NOMO-1 treated with DMSO at 0.1 percent for 48 hours (cell line): ENCODE results near the gene PAM.

Experiments
- DNase-seq: peaks from one replicate; lab custom pipeline; 2025; ENCODE audit not compliant: unreplicated experiment; lab: John Stamatoyannopoulos, UW

The PAM gene

DNA sequence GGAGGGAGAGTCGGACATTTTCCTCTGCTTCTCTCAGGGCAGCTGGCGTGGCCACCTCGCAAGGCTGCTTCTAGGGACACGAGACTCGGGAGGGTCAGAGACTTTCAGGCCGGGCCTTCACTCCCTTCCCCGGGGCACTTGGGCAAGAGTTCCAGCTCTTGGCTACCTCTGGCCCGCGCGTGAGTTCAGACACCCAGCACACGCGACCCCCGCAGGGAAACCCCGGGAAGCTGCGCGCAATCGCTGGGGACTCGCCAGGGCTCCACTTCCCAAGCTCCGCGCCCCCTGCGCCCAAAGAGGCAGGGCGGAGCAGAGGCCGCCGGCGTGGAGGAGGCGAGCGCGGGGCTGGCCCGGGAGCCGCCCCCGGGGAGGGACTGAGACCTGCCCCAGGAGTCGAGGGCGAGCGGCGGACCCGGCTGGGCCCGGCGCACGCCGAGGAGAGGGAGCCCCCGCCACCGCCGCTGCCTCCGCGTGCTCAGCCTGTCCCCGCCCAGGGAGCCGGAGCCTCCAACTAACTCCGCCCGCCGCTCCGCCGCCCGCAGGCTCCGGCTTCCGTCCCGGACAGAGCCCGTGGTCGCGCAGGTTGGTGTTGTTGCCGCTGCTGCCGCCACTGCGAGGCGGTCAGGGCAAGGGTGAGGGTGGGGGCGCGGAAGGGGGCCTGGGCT is at the start of gene PAM:
Gene PAM (plus strand): TSS at position 539 of the 665 bp plus-strand sequence. CDS start 110,891 bp downstream, outside the sequence.
- DNase-seq, result peak; percentile 56

GRCh38 chr5:102711525-102712385 is 43.4 kb upstream of the PAM start:
- no peak for DNase-seq

DNA sequence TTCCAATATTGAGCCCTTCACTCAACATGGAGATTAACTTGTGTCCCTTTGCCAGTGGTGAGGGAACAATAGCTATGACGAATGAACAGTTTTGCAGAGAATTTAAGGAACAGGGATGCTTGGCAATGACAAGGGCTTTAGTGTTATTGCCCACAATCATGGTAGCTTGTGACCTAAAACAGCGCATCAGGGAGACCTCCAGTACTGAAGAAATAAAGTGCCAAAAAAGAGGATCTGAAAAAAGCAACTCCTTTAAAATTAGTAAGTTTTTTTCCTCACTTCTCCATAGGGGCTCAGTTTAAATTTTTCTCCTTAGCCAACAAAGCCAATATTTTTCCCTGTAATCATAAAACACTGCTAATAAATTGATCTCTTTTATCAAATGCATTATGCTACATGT is 41.8 kb upstream of the PAM start:
- DNase-seq, result peak; percentile 28

DNA sequence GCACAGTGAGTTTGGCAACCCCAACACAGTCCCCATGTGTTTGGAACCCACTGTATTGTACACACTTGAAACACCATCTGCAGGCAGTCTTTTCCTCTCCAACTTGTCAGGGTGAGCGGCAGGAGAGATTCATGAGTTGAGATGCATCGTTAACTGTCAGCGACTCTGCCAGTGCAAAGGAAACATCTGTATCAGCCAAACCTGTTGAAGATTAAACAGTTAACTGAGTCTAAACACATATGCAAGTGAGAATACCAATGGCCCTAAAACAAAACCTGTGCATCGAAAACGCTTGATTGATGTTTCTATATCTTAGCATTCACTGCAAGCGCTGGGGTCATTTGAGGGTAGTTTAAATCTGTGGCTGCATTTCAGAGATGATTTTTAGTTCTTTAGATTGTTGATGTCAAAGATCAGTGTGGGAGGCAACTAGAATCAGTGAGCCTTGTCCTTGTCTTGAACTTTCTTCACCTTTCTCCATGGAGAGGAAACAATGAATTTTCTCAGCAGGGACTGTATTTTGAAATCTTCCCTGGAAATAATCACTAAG is 41.3 kb upstream of the PAM start:
- peak; percentile 9 for DNase-seq

GRCh38 chr5:102715082-102715807 is 39.9 kb upstream of the PAM start:
- no peak for DNase-seq

DNA sequence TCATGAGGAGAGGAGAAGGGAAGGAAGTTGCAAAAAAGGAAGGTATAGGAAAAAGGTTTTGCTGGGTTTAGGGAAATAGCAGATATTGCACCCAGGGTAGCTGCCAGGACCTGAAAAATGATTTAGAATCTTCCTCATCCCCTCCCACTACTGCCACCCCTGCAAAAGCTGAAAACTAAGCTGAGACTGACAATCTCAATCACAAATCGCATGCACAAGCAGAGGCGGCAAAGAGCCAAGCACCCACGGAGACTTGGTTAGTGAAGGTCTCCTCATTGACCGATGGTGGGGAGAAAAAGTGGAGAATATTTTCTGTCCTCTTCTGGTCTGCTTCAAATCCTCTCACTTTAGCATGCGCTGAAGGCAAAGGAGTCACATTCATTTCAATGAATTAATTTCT is 39.1 kb upstream of the PAM start:
- DNase-seq, result no peak

DNA sequence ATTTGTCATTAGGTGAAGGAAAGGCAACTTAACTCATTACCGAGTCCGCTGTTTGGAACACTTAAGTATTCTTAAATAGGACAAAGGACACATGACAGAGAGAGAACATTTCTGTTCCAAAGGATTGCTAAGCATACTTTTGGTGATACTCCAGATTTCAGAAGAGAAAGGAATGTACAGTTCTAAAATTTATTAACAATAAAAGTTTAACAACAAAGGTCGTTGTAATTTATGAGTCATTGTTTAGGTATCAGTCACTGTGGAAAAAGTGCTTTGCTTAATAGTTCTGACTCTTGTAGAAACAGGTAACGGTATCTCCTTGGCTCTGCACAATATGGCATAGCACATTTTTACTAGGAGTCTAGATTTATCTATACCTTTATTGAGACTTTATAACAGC is 36.3 kb upstream of the PAM start:
- DNase-seq, result no peak

GRCh38 chr5:102719886-102720285 is 35.2 kb upstream of the PAM start:
- no peak for DNase-seq

DNA sequence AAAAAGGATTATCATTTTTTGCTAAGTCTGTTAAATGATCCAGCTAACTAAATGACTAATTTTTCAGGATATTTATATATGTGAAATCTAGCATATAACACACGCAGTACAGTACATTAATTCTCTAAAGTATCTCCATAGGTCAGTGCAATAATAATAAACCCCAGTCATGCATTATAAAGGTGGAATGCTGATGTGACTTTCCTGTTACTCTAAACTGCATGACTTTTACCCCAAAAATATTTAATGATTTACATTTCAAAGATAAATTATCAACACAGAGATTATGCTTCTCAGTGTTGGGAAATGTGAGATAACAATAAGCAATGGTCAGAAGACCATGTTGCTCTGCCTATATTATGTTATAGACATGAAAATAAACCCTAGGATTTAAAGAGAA is 34.1 kb upstream of the PAM start:
- DNase-seq, result no peak

DNA sequence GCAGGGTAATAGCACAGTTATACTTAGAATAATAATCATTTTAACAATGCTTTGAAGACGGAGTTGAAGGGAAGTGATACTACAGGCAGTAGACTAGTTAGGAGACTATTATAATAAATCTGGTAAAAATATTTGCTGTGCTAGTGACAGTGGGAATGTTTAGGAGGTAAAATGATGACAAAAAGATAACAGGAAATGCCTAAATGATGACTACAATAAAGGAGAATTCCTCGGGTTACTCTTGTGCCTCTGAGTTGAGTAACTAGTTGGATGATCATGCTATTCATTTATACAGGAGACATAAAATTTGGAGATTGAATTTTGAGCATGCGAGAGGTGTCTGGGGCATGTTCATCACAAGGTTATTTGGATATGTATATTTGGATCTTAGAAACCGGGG is 32.2 kb upstream of the PAM start:
- no peak for DNase-seq

DNA sequence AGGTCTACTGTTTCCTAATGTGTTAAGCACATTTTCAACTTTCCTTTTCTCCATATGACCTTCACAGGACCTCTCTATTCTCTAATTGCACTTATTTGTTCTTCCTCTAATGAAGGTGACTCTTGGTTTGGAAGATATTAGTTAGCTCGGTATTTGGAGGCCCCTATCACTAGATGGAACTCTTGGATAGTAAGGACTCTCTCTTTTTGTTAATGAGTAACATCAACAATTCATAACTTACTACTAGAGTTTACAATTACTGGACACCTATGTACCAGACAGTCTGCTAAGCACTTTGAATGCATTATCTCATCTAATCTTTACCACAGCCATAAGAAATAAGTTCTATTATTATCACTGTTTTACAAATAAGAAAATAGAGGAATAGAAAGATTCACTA is 23.4 kb upstream of the PAM start:
- no peak for DNase-seq

- no peak for DNase-seq
Measured at GRCh38 chr5:102733534-102733933, 21.6 kb upstream of the PAM start.

GRCh38 chr5:102737161-102737560 is 17.9 kb upstream of the PAM start:
- no peak for DNase-seq

GRCh38 chr5:102737805-102738469 is 17.2 kb upstream of the PAM start:
- no peak for DNase-seq

GRCh38 chr5:102740515-102740914 is 14.6 kb upstream of the PAM start:
- DNase-seq, result no peak

DNA sequence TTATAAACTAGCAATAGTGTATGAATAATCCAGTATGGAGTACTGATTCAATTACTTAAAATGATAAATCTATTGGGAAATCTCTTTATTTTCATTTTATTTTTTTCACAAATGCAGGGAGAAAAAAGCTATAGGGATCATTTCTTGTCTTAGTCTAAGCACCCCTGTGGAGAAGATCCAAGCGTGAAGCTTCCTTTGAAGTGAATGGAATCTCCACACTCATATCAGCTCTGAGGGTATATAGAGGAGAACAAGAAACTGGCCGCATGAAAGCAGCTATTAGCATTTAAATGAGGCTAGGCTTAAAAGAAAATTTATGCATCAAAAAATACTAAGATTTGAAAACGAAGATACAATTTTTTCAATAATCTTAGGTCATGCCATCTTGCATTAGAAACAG is 12.9 kb upstream of the PAM start:
- DNase-seq, result no peak

DNA sequence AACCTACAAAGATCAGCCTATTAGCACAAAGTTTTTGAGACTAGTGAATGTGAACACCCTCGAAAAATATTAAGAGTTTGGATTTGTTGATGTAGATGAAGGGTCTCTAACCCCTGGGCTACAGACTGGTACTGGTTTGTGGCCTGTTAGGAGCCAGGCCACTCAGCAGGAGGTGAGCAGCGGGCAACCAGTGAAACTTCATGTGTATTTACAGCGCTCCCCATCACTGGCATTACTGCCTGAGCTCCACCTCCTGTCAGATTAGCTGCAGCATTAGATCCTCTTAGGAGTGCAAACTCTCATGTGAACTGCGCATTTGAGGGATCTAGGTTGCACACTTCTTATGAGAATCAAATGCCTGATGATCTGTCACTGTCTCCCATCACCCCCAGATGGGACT is 11.2 kb upstream of the PAM start:
- no peak for DNase-seq

DNA sequence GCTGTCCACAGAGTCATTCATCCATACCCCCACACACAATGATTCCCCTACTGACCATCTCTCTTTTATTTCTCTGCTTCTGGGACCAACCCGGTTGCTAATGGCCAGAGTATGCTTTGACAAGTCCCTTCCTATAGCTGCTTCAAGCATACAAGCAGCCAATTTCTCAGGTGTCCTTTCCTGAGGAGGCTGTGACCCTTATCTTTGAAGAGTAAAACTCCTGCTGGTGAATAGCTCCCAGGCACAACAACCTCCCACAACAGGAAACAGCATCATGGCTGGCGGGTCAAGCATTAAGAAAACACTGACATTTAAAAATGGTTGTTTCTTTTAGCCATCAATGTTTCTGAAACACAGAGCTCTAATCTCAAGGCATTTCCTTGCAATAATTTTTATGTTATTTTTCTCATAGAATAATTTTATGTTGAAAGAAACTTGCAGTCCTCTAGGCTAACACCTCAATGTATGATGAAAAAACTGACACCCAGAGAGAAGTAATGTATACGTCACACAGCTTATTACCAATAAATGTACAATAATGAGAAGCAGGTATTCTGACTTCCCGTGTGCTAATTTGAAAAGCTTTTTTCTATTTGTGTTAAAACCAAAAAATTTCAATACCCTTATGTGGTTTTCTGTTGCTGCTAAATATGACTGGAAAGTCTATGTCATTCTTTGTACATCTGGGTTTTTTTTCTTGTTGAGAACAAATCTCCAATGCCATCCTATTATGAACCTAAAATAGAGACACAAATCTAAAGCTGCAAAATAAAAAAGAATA is 7.5 kb upstream of the PAM start:
- no peak for DNase-seq

DNA sequence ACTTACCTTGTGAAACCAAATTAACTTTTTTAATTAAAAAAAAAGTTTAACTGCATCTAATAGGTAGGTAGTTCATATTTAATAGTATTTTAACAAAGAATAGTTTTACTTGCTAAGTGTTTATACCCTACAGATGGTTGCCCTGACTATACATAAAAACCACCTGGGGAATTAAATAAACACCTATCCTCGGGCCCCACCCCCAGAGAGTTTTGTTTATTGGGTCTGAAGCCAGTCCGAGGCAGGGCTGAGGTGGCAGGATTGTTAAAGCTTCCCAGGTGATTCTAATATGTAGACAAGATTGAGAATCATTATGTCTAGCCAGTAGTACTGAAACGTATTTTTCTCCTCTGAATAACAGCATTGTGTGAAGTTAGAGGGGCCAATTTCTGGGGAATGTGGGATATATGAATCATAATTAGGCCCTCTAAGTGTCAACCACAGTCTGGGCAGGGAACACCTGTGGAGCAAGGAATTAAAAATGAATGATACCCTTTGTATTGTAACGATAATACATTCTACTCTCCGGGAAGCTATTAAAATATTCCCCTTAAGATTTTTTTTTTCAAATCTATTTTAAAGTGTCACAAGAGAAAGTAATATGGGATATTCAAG is 5.6 kb upstream of the PAM start:
- no peak for DNase-seq
